ENCODE results near the gene NPTX2.

The NPTX2 gene

DNA sequence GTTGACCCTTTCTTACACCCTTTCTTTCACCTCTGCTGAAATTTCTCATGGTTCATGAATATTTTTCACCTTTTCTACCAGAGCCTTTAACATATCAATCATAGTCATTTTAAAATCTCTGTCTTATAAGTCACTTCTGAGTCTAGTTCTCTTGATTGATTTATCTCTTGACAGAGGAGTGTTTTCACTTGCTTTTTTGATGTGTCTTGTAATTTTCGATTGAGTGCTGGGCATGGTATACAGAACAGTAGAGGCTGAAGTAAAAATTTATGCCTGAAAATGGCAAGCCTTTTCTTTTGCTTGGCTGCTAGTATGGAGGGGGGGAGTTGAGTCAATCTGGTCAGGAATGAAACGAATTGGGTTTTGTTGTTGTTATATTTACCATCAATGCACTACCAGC, 41.2 kb upstream of the NPTX2 start:
- no peak for DNase-seq (ENCODE audit: low read depth, low spot score)
- Histone ChIP-seq H3K9me3 (ENCODE audit: low read depth, low read length) (no peaks in the 10 kb centered on the region), H3K27ac (no peak overlapping the region), H3K4me3 (no peak overlapping the region), H3K9ac (ENCODE audit: insufficient read length) (no peak overlapping the region), H3K36me3 (ENCODE audit: insufficient read depth, low read length) (no peaks in the 10 kb centered on the region)
- TF ChIP-seq FOXP2 (optimal IDR thresholded peaks at IDR 0.05; ENCODE audit: control extremely low read depth, extremely low read length, insufficient read depth) (no peak), EZH2 (IDR thresholded peaks at IDR 0.05) (no peak), POLR2AphosphoS5 (IDR thresholded peaks at IDR 0.05; ENCODE audit: borderline replicate concordance, low read depth, low read length) (no peak)

DNA sequence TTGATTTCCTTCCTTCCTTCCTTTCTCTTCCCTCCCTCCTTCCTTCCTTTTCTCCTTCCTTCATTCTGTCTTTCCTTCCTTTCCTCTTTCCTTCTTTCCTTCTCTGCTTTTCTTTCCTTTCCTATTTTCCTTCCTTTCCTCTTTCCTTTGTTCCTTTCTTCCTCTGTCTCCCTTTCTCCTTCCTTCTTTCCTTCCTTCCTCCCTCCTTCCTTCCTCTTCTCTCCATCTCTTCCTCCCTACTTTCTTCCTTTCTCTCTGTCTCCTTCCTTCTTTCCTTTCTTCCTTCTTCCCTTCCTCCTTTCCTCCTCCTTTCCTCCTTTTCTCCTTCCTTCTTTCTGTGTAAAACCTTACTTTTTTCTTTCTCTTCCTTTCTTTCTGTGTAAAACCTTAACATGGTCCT, 32.3 kb upstream of the NPTX2 start:
- Histone ChIP-seq H3K9ac (ENCODE audit: insufficient read length) (no peak overlapping the region), H3K36me3 (ENCODE audit: insufficient read depth, low read length) (no peaks in the 10 kb centered on the region), H3K4me3 (no peak overlapping the region), H3K27ac (no peak overlapping the region), H3K9me3 (ENCODE audit: low read depth, low read length) (no peaks in the 10 kb centered on the region)
- no peak for TF ChIP-seq FOXP2 (optimal IDR thresholded peaks at IDR 0.05; ENCODE audit: control extremely low read depth, extremely low read length, insufficient read depth)
- no peak for TF ChIP-seq EZH2 (IDR thresholded peaks at IDR 0.05)
- TF ChIP-seq POLR2AphosphoS5 (IDR thresholded peaks at IDR 0.05; ENCODE audit: borderline replicate concordance, low read depth, low read length): no peak
- no peak for DNase-seq (ENCODE audit: low read depth, low spot score)

DNA sequence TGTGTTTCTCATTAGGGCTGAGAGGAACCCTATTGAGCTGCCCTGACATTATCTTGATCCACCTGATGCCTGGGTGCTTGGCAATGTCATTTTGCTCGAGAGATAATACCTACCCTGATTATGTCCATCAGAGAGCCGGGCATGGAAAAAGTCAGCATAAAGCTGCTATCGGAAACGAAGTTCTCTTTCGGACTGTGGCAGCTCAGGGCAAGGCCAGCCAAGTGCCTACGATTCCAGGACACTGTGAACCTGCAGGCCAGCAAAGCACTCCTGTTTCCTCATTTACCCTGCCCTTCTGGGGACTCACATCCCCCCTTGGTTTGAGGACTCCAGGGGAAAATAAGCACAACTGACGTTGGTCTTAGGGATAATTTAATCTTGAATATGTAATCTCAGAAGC, 25.2 kb upstream of the NPTX2 start:
- Histone ChIP-seq H3K36me3 (ENCODE audit: insufficient read depth, low read length) (no peaks in the 10 kb centered on the region), H3K27ac (no peak overlapping the region), H3K9me3 (ENCODE audit: low read depth, low read length) (no peaks in the 10 kb centered on the region), H3K4me3 (no peak overlapping the region), H3K9ac (ENCODE audit: insufficient read length) (no peak overlapping the region)
- DNase-seq (ENCODE audit: low read depth, low spot score): no peak
- TF ChIP-seq FOXP2 (optimal IDR thresholded peaks at IDR 0.05; ENCODE audit: control extremely low read depth, extremely low read length, insufficient read depth) (no peak), POLR2AphosphoS5 (IDR thresholded peaks at IDR 0.05; ENCODE audit: borderline replicate concordance, low read depth, low read length) (no peak), EZH2 (IDR thresholded peaks at IDR 0.05) (no peak)

DNA sequence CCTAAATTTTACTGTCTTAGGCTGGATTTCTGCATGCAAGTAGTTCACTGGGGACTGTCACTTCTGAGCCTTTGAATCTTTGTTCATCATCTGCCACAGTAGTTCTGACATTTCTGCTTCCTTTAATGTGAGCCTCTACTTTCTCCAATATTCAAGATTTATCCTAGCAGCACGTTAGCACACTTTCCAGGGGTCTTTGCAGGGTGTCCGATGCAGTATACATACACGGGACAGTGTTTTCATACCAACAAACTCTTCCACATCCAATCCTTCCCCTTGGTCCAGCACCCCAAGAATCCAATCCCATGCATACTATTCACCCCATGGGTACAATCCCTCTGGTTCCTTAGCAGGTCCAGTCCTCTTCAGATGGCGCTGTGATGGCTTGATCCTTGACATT, 22.7 kb upstream of the NPTX2 start:
- Histone ChIP-seq H3K4me3 (no peak overlapping the region), H3K9ac (ENCODE audit: insufficient read length) (no peak overlapping the region), H3K9me3 (ENCODE audit: low read depth, low read length) (no peaks in the 10 kb centered on the region), H3K36me3 (ENCODE audit: insufficient read depth, low read length) (no peaks in the 10 kb centered on the region), H3K27ac (no peak overlapping the region)
- no peak for TF ChIP-seq FOXP2 (optimal IDR thresholded peaks at IDR 0.05; ENCODE audit: control extremely low read depth, extremely low read length, insufficient read depth)
- no peak for TF ChIP-seq EZH2 (IDR thresholded peaks at IDR 0.05)
- no peak for TF ChIP-seq POLR2AphosphoS5 (IDR thresholded peaks at IDR 0.05; ENCODE audit: borderline replicate concordance, low read depth, low read length)
- no peak for DNase-seq (ENCODE audit: low read depth, low spot score)

DNA sequence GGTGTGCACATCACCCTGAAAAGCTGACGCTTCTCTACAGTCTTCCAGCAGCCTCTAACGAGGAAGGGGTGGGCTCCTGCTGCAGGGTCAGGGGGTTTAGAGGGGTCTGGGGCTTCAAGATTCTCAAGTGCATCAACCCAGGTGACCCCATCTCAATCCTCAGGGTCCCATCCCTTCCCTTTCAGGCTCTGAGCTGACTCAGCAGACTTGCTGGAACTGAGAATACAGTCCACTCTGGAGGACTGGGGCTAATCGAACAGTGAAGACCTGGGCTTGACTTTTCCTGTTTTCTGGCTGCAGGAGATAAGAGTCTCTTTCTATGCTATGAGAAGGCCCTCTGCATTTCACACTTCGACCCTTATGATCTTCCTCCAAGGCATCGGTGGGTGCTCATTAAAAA, 22.3 kb upstream of the NPTX2 start:
- no peak for DNase-seq (ENCODE audit: low read depth, low spot score)
- Histone ChIP-seq H3K27ac (no peak overlapping the region), H3K36me3 (ENCODE audit: insufficient read depth, low read length) (no peaks in the 10 kb centered on the region), H3K4me3 (no peak overlapping the region), H3K9ac (ENCODE audit: insufficient read length) (no peak overlapping the region), H3K9me3 (ENCODE audit: low read depth, low read length) (no peaks in the 10 kb centered on the region)
- no peak for TF ChIP-seq EZH2 (IDR thresholded peaks at IDR 0.05)
- no peak for TF ChIP-seq FOXP2 (optimal IDR thresholded peaks at IDR 0.05; ENCODE audit: control extremely low read depth, extremely low read length, insufficient read depth)
- TF ChIP-seq POLR2AphosphoS5 (IDR thresholded peaks at IDR 0.05; ENCODE audit: borderline replicate concordance, low read depth, low read length): no peak

DNA sequence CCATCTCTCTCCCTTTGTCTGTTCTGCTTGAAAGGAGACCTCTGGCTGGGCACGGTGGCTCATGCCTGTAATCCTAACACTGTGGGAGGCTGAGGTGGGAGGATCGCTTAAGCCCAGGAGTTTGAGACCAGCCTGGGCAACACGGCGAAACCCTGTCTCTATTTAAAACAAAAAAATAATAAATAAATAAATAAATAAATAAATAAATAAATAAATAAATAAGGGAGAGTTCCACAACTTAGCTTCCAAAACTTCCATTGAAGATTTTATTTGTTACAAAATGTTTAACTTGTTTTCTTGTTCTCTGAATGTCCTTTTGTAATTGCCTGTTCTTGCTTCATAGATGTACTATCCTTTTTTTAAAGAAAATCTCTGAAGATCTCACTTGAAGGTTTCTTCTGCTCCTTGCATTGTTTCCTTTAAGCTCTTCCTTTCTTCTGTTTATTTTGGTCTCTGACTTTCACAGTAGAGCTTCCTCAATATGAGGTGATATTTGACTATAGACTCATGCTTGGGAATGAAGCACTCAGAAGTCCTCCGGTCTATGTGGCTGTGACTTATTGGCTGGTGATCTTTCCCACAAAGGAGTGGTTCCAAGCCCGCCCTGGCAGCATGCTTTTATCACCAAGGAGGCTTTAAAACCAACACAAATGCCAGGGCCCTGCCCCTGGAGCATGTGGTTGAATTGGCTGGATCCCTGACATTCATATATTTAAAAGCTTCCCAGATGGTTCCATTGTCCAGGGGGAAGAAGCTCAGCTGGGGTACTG, 18.1 kb upstream of the NPTX2 start:
- Histone ChIP-seq H3K9me3 (ENCODE audit: low read depth, low read length) (no peaks in the 10 kb centered on the region), H3K4me3 (no peak overlapping the region), H3K27ac (no peak overlapping the region), H3K9ac (ENCODE audit: insufficient read length) (no peak overlapping the region), H3K36me3 (ENCODE audit: insufficient read depth, low read length) (no peaks in the 10 kb centered on the region)
- TF ChIP-seq FOXP2 (optimal IDR thresholded peaks at IDR 0.05; ENCODE audit: control extremely low read depth, extremely low read length, insufficient read depth) (no peak), POLR2AphosphoS5 (IDR thresholded peaks at IDR 0.05; ENCODE audit: borderline replicate concordance, low read depth, low read length) (no peak), EZH2 (IDR thresholded peaks at IDR 0.05) (no peak)
- DNase-seq (ENCODE audit: low read depth, low spot score): no peak

DNA sequence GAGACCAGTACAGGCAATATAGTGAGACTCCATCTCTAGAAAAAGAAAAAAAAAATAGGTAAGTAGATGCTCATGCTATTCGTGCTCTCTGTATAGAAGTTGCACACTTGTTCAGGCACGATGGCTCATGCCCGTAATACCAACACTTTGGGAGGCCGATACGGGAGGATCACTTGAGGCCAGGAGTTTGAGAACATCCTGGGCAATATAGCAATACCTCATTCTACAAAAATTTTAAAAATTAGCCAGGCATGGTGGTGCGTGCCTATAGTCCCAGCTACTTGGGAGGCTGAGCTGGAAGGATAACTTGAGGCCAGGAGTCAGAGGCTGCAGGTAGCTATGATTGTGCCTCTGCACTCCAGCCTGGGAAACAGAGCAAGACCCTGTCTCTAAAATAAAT, 17.2 kb upstream of the NPTX2 start:
- no peaks in the 10 kb centered on the region for H3K36me3 ChIP-seq (ENCODE audit: insufficient read depth, low read length)
- no peak overlapping the region for H3K9ac ChIP-seq (ENCODE audit: insufficient read length)
- H3K27ac ChIP-seq: no peak overlapping the region
- no peaks in the 10 kb centered on the region for H3K9me3 ChIP-seq (ENCODE audit: low read depth, low read length)
- no peak for DNase-seq (ENCODE audit: low read depth, low spot score)
- H3K4me3 ChIP-seq: no peak overlapping the region
- no peak for TF ChIP-seq FOXP2 (optimal IDR thresholded peaks at IDR 0.05; ENCODE audit: control extremely low read depth, extremely low read length, insufficient read depth)

DNA sequence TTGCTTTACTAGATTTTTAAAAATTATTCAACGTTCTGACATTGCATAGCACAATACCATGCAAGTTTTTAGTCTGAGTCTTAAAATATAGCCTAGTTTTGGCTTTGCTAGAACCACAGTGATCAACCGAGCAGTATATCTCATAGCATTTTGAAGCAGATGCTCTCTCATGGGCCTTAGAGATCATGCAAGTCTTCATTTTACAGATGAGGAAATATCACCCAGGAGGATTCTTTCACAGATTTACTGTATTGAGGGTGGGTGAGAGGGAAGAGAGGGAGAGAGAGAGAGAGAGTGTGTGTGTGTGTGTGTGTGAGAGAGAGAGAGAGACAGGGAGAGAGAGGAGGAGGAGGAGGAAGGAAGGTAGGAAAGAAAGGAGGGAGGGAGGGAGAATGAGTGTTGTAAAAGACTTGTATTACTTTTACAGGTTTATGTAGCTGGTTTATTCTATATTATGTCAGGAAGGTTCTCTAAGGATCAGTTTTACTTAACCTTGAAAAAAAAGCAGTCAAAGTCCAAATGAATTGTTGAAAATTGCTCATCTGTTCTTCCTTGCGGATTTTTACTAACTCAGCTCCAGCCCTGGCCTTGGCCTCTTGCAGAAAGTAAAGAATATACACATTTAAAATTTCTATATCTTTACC, 14.2 kb upstream of the NPTX2 start:
- TF ChIP-seq FOXP2 (optimal IDR thresholded peaks at IDR 0.05; ENCODE audit: control extremely low read depth, extremely low read length, insufficient read depth) (no peak), POLR2AphosphoS5 (IDR thresholded peaks at IDR 0.05; ENCODE audit: borderline replicate concordance, low read depth, low read length) (no peak), EZH2 (IDR thresholded peaks at IDR 0.05) (no peak)
- Histone ChIP-seq H3K27ac (no peak overlapping the region), H3K36me3 (ENCODE audit: insufficient read depth, low read length) (no peaks in the 10 kb centered on the region)

More for the DNA sequence above, 14.2 kb upstream of the NPTX2 start:
- no peaks in the 10 kb centered on the region for H3K9me3 ChIP-seq (ENCODE audit: low read depth, low read length)
- DNase-seq (ENCODE audit: low read depth, low spot score): no peak
- no peak overlapping the region for H3K9ac ChIP-seq (ENCODE audit: insufficient read length)
- H3K4me3 ChIP-seq: no peak overlapping the region
